DOHH2 (cell line): ENCODE results near the gene CNTNAP2.

Experiments used
- H3F3A ChIP-seq: fragments of 200-600 bp; sonication (generic), shearing (Covaris generic); 2 replicates; pipeline ENCODE4 v1.6.0; 2016; ENCODE audit warnings: antibody characterized with exemption, mild to moderate bottlenecking; ENCODE audit not compliant: control insufficient read depth, insufficient read depth
- H3K27ac ChIP-seq: fragments of 200-600 bp; sonication (generic); 2 replicates; pipeline ENCODE4 v1.5.1; 2014; ENCODE audit warnings: low read depth, mild to moderate bottlenecking, low read length, moderate library complexity
- H3K27me3 ChIP-seq: fragments of 200-600 bp; sonication (generic); 2 replicates; pipeline ENCODE4 v1.6.1; 2014; ENCODE audit warnings: mild to moderate bottlenecking, low read length, mixed read lengths; ENCODE audit not compliant: control insufficient read depth
- H3K36me3 ChIP-seq: fragments of 200-600 bp; sonication (generic); 2 replicates; pipeline ENCODE4 v1.6.1; 2014; ENCODE audit warnings: mild to moderate bottlenecking, low read length, moderate library complexity, mixed read lengths; ENCODE audit not compliant: control insufficient read depth
- H3K4me1 ChIP-seq: fragments of 200-600 bp; sonication (generic); 2 replicates; pipeline ENCODE4 v1.6.1; 2014; ENCODE audit warnings: mild to moderate bottlenecking, low read length, mixed read lengths; ENCODE audit not compliant: control insufficient read depth
- H3K4me2 ChIP-seq: fragments of 200-600 bp; sonication (generic); 2 replicates; pipeline ENCODE4 v1.6.0; 2014; ENCODE audit warnings: mild to moderate bottlenecking, low read length, moderate library complexity
- H3K4me3 ChIP-seq: fragments of 200-600 bp; sonication (generic); 2 replicates; pipeline ENCODE4 v1.5.1; 2014; ENCODE audit warnings: mild to moderate bottlenecking, low read length, mixed read lengths
- H3K79me2 ChIP-seq: fragments of 200-600 bp; sonication (generic); 2 replicates; pipeline ENCODE4 v1.6.1; 2014; ENCODE audit warnings: mild to moderate bottlenecking, low read length, mixed read lengths; ENCODE audit not compliant: control insufficient read depth
- H3K9me2 ChIP-seq: fragments of 200-600 bp; sonication (generic); replicated peaks from 2 replicates; pipeline ENCODE4 v1.6.1; 2014; ENCODE audit warnings: mild to moderate bottlenecking, low read length, mixed read lengths; ENCODE audit not compliant: control insufficient read depth
- H3K9me3 ChIP-seq: fragments of 200-600 bp; sonication (generic); 2 replicates; pipeline ENCODE4 v1.6.1; 2014; ENCODE audit warnings: antibody characterized with exemption, low read length, mixed read lengths; ENCODE audit not compliant: control insufficient read depth, insufficient read depth
- H4K20me1 ChIP-seq: fragments of 200-600 bp; sonication (generic); 2 replicates; pipeline ENCODE4 v1.6.0; 2014; ENCODE audit warnings: low read depth, mild to moderate bottlenecking, antibody characterized with exemption, low read length, moderate library complexity; ENCODE audit not compliant: control insufficient read depth, insufficient read depth
- EZH2phosphoT487 ChIP-seq: fragments of 200-600 bp; sonication (generic); IDR thresholded peaks from 2 replicates; pipeline ENCODE4 v1.6.1; 2017; ENCODE audit warnings: borderline replicate concordance, mild to moderate bottlenecking, antibody characterized with exemption, low read length, moderate library complexity, mixed read lengths
- TF ChIP-seq, protein P1 (sequence below): fragments of 200-600 bp; sonication (generic); IDR thresholded peaks from one replicate; pipeline ENCODE4 v1.5.1; 2014; ENCODE audit warnings: antibody characterized with exemption, mild to moderate bottlenecking, low read depth, low read length; ENCODE audit not compliant: poor library complexity, severe bottlenecking

Gene CNTNAP2

DNA sequence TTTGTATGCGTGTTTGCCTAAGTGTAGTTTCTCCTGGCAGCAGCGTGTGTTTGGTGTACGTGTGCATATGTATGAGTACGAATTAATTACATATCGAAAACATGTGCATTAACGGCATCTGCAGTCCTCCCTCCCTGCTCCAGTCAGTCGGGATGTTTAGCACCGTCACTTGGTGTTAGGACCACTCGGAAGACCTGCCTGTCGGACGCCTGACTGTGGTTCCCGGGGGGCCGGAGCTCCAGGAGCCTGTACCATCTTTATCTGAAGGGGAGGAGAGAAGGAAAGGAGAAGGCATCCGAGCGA is 1.1 kb upstream of the CNTNAP2 start:
- no peaks in the 10 kb centered on the region for H3K4me1 ChIP-seq
- H3K36me3 ChIP-seq: no peaks in the 10 kb centered on the region
- H4K20me1 ChIP-seq: no peaks in the 10 kb centered on the region
- no peaks in the 10 kb centered on the region for H3K9me3 ChIP-seq
- no peaks in the 10 kb centered on the region for H3K27me3 ChIP-seq
- H3K9me2 ChIP-seq: no peaks in the 10 kb centered on the region
- no peaks in the 10 kb centered on the region for H3K79me2 ChIP-seq
- H3K27ac ChIP-seq: no peak overlapping the region
- TF ChIP-seq, protein P1, sequence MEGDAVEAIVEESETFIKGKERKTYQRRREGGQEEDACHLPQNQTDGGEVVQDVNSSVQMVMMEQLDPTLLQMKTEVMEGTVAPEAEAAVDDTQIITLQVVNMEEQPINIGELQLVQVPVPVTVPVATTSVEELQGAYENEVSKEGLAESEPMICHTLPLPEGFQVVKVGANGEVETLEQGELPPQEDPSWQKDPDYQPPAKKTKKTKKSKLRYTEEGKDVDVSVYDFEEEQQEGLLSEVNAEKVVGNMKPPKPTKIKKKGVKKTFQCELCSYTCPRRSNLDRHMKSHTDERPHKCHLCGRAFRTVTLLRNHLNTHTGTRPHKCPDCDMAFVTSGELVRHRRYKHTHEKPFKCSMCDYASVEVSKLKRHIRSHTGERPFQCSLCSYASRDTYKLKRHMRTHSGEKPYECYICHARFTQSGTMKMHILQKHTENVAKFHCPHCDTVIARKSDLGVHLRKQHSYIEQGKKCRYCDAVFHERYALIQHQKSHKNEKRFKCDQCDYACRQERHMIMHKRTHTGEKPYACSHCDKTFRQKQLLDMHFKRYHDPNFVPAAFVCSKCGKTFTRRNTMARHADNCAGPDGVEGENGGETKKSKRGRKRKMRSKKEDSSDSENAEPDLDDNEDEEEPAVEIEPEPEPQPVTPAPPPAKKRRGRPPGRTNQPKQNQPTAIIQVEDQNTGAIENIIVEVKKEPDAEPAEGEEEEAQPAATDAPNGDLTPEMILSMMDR: no peak
- TF ChIP-seq EZH2phosphoT487: no peak
- H3K4me2 ChIP-seq: no peak overlapping the region
- no peak overlapping the region for H3K4me3 ChIP-seq
- H3F3A ChIP-seq: no peaks in the 10 kb centered on the region

DNA sequence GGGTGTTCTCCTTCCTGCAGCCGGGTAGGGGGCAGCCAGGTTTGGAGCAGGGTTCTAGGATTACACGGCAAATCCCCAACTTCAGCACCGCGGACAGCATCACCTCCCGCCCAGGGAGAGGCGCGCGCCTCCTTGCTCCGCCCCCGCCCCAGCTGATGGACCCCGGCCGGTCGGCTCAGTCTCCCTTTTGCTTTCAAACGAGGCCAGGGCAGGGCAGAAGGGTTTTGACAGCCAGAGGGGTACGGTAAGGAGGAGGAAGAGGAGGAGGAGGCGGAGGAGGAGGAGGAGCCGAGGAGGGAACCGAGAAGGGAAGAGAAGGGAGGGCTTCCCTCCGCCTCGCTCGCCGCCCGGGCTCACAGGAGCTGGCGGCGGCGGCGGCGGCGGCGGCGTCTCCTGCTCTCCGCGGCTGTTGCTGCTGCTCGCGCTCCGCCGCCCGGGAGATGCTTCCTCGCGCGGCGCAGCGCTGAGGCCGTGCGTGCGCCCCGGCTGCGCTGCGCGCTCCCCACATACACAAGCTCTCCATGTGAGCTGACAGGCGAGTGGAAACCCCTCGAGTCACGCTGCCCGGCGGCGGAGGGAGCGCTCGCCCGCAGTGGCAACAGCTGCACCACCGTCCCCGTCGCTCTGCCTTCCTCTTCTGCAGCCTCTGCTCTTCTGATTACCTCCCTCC is 615 bp upstream of the CNTNAP2 start:
- Histone ChIP-seq H3K4me3 (no peak overlapping the region), H3K27me3 (no peaks in the 10 kb centered on the region), H3K9me2 (no peaks in the 10 kb centered on the region), H3F3A (no peaks in the 10 kb centered on the region), H3K36me3 (no peaks in the 10 kb centered on the region), H3K9me3 (no peaks in the 10 kb centered on the region), H4K20me1 (no peaks in the 10 kb centered on the region), H3K4me1 (no peaks in the 10 kb centered on the region), H3K4me2 (no peak overlapping the region), H3K79me2 (no peaks in the 10 kb centered on the region), H3K27ac (no peak overlapping the region)
- TF ChIP-seq, protein P1: no peak
- TF ChIP-seq EZH2phosphoT487: no peak

DNA sequence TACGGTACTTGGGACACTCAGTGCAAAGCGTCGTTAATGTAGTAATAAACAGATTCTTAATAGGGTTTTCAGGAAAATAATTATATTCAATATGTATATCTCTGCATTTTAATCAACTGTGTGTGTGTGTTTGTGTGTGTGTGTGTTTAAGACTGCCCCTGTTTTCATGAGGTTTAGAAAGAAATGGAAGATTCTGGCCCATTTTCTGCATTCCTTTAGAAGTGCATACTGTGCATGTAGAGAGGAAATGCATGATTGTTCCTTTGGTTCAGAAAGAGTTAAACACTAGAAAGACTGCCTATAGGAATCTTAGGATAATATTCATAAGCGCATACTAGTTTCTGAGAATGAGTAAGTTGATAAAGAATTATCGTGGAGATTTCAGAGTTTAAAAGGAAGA is 975 bp downstream of the CNTNAP2 start:
- H3K27ac ChIP-seq: no peak overlapping the region
- no peaks in the 10 kb centered on the region for H3K79me2 ChIP-seq
- no peaks in the 10 kb centered on the region for H3K9me2 ChIP-seq
- no peaks in the 10 kb centered on the region for H3K9me3 ChIP-seq
- H3K4me3 ChIP-seq: no peak overlapping the region
- H3F3A ChIP-seq: no peaks in the 10 kb centered on the region
- no peaks in the 10 kb centered on the region for H3K36me3 ChIP-seq
- TF ChIP-seq, protein P1: no peak
- TF ChIP-seq EZH2phosphoT487: no peak
- H3K27me3 ChIP-seq: no peaks in the 10 kb centered on the region
- H3K4me2 ChIP-seq: no peak overlapping the region
- no peaks in the 10 kb centered on the region for H3K4me1 ChIP-seq
- no peaks in the 10 kb centered on the region for H4K20me1 ChIP-seq
